GM12878 (cell line): ENCODE data around the gene NHS. TPM values are rescaled to one million over a fixed set of nuclear protein-coding genes. Genes with fewer than 3 reads are reported as not detected.

Experiments used
- CUX1 ChIP-seq: IDR thresholded peaks from 2 replicates; pipeline ENCODE4 v1.6.1; 2012; ENCODE audit warnings: improper control_type of control experiment, low read depth, low read length; ENCODE audit not compliant: insufficient replicate concordance
- E2F8 ChIP-seq: fragments of 450-650 bp; IDR thresholded peaks from 2 replicates; pipeline ENCODE4 v1.6.1; 2018; ENCODE audit warnings: mild to moderate bottlenecking, low read depth, moderate library complexity; ENCODE audit not compliant: partially characterized antibody
- IRF4 ChIP-seq: IDR thresholded peaks from 2 replicates; pipeline ENCODE4 v1.6.1; 2011; ENCODE audit warnings: low read depth, low read length
- IRF5 ChIP-seq: fragments of 450-650 bp; IDR thresholded peaks from 2 replicates; pipeline ENCODE4 v1.6.1; 2017; ENCODE audit warnings: borderline replicate concordance
- polyA plus RNA-seq, 11 experiments: library from polyadenylated mRNA; depleted of rRNA in 4 of 11; unstranded in 6 of 11; stranded (reverse) in 5 of 11; fragments of >200 nt; fragmentation: Nextera tagmentation in 4 of 11; fragmentation: Illumina TruSeq in 1 of 11; extraction: Ambion mirVana in 4 of 11; extraction: Trizol in 1 of 11; gene quantifications; 1 replicate in 1 of 11; 2 replicates in 10 of 11; pipeline versions ENCODE4 v1.2.1 to v1.2.3, GENCODE V29; 2011 to 2016; ENCODE audit warnings: inconsistent platforms in 2 of 11, missing spikeins in 2 of 11, low read depth in 1 of 11
- total RNA-seq, 4 experiments: library from RNA; depleted of rRNA in 3 of 4; stranded (reverse); fragments of >200 nt in 3 of 4; fragmentation: Illumina TruSeq in 1 of 4; extraction: Trizol in 1 of 4; gene quantifications; 2 replicates each; pipeline versions ENCODE4 v1.2.1 to v1.2.3, GENCODE V29; 2013 to 2021
- TF ChIP-seq, protein P1 (sequence below): fragments of 450-650 bp; IDR thresholded peaks from 2 replicates; pipeline ENCODE4 v1.6.1; 2017; ENCODE audit warnings: mild to moderate bottlenecking, low read depth, inconsistent platforms; ENCODE audit not compliant: poor library complexity, severe bottlenecking

NHS gene
- total and polyA plus RNA-seq, 10 of the 15 experiments (the other 5 are each of a cell fraction or from before 2014, with no cell fraction given), result under 0.01 to 0.07 (median 0.03) TPM; not detected in 7

DNA sequence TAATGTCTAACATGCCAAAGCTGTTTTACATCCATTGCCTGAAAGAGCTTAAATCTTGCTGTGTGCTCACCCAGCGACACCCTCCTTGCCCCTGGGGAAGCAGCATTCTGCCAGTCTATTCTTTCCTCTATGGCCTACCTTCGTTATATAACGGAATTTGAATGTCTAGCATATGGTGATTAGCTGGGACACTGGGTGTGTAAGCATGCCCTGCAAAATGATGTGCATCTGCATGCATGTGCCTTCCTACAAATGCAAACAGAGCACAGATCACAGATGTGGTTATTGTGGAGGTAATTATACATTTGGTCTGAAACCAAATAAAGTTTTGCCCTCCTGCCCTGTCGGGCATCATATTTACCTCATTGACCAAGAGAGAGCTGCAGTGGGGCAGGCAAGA is 90.8 kb downstream of the NHS start (continued):
- TF ChIP-seq, protein P1, sequence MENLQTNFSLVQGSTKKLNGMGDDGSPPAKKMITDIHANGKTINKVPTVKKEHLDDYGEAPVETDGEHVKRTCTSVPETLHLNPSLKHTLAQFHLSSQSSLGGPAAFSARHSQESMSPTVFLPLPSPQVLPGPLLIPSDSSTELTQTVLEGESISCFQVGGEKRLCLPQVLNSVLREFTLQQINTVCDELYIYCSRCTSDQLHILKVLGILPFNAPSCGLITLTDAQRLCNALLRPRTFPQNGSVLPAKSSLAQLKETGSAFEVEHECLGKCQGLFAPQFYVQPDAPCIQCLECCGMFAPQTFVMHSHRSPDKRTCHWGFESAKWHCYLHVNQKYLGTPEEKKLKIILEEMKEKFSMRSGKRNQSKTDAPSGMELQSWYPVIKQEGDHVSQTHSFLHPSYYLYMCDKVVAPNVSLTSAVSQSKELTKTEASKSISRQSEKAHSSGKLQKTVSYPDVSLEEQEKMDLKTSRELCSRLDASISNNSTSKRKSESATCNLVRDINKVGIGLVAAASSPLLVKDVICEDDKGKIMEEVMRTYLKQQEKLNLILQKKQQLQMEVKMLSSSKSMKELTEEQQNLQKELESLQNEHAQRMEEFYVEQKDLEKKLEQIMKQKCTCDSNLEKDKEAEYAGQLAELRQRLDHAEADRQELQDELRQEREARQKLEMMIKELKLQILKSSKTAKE, result no peak
- TF ChIP-seq IRF4, result no peak
- TF ChIP-seq CUX1, result no peak
- TF ChIP-seq E2F8, result no peak
- no peak for TF ChIP-seq IRF5
- TF ChIP-seq, all 136 proteins: peak for 0
